SU-DHL-6 (cell line): ENCODE measurements around the gene LRCH1.

Experiments used
- H2AFZ ChIP-seq: fragments of 200-600 bp; sonication (generic); 2 replicates; pipeline ENCODE4 v1.6.1; 2014; ENCODE audit warnings: low read depth, mild to moderate bottlenecking, moderate library complexity, mixed read lengths, antibody characterized with exemption, low read length; ENCODE audit not compliant: severe bottlenecking
- H3F3A ChIP-seq: fragments of 200-600 bp; shearing (Covaris generic); 2 replicates; pipeline ENCODE4 v1.6.0; 2016; ENCODE audit warnings: antibody characterized with exemption, mild to moderate bottlenecking; ENCODE audit not compliant: insufficient read depth
- H3K27ac ChIP-seq: fragments of 200-600 bp; sonication (generic); 2 replicates; pipeline ENCODE4 v1.5.1; 2016; ENCODE audit warnings: low read depth, mild to moderate bottlenecking, low read length, moderate library complexity, mixed read lengths
- H3K27me3 ChIP-seq: fragments of 200-600 bp; sonication (generic), shearing (Covaris generic); 2 replicates; pipeline ENCODE4 v1.6.0; 2014; ENCODE audit warnings: mild to moderate bottlenecking, low read length
- H3K36me3 ChIP-seq: fragments of 200-600 bp; sonication (generic); 2 replicates; pipeline ENCODE4 v1.6.1; 2014; ENCODE audit warnings: mild to moderate bottlenecking, low read length, mixed read lengths
- H3K4me2 ChIP-seq: fragments of 300-600, 200-600 bp; shearing (Covaris generic), sonication (generic); 2 replicates; pipeline ENCODE4 v1.6.0; 2014; ENCODE audit warnings: low read length, low read depth, mild to moderate bottlenecking; ENCODE audit not compliant: poor library complexity, severe bottlenecking
- H3K4me3 ChIP-seq: fragments of 200-600 bp; sonication (generic); 2 replicates; pipeline ENCODE4 v1.5.1; 2014; ENCODE audit warnings: antibody characterized with exemption, low read length, mild to moderate bottlenecking, mixed read lengths; ENCODE audit not compliant: insufficient read depth, poor library complexity, severe bottlenecking
- H3K79me2 ChIP-seq: fragments of 200-600 bp; sonication (generic); 2 replicates; pipeline ENCODE4 v1.6.1; 2014; ENCODE audit warnings: mild to moderate bottlenecking, low read length, moderate library complexity; ENCODE audit not compliant: insufficient read depth
- H3K9ac ChIP-seq: fragments of 200-600 bp; sonication (generic); 2 replicates; pipeline ENCODE4 v1.7.0; 2014; ENCODE audit warnings: mild to moderate bottlenecking, low read length
- H3K9me2 ChIP-seq: fragments of 200-600 bp; sonication (generic); replicated peaks from 2 replicates; pipeline ENCODE4 v1.6.1; 2014; ENCODE audit warnings: low read length; ENCODE audit not compliant: insufficient read depth
- H3K9me3 ChIP-seq: fragments of 200-600 bp; sonication (generic); 2 replicates; pipeline ENCODE4 v1.6.1; 2014; ENCODE audit warnings: low read length, mixed read lengths; ENCODE audit not compliant: insufficient read depth
- H4K20me1 ChIP-seq: fragments of 200-600 bp; sonication (generic); 2 replicates; pipeline ENCODE4 v1.6.1; 2014; ENCODE audit warnings: low read depth, mild to moderate bottlenecking, antibody characterized with exemption, low read length, moderate library complexity, mixed read lengths
- EZH2phosphoT487 ChIP-seq: fragments of 200-600 bp; sonication (generic), shearing (Covaris generic); conservative IDR thresholded peaks from 2 replicates; pipeline ENCODE4 v1.6.1; 2018; ENCODE audit warnings: mild to moderate bottlenecking, antibody characterized with exemption, low read length, moderate library complexity, mixed read lengths
- TF ChIP-seq, protein P1 (sequence below): fragments of 200-600 bp; sonication (generic); IDR thresholded peaks from one replicate; pipeline ENCODE4 v1.5.1; 2017; ENCODE audit warnings: antibody characterized with exemption, mild to moderate bottlenecking, low read length, moderate library complexity; ENCODE audit not compliant: insufficient read depth, poor library complexity, severe bottlenecking

LRCH1 gene

DNA sequence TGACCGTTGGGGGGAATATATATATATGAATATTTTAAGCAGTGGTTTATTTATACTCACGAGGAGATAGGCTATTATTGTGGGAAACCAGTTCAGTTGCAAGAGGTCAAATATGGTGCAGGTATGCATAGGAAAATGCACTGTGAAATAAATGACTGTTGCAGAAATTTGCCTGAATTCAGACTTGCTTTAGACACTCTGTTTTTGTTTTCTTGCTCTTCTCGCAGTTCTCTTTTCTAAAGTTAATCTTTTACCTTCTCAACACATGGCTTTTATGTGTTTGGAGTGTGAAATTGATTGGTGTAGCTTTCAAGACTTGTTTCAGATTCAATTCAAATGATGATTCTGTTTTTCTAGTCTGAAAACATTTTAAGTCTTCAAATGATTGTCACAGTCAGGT lies 109.7 kb downstream of the LRCH1 start:
- peaks cover 31% of the 10 kb centered on the region for H3K79me2 ChIP-seq
- H3K9me3 ChIP-seq: no peaks in the 10 kb centered on the region
- H3K27ac ChIP-seq: no peak overlapping the region
- no peaks in the 10 kb centered on the region; the same call in 1 of the 2 replicates for H4K20me1 ChIP-seq
- no peaks in the 10 kb centered on the region for H3K36me3 ChIP-seq
- H3K9me2 ChIP-seq: no peaks in the 10 kb centered on the region
- no peak overlapping the region for H3K4me3 ChIP-seq
- no peak for TF ChIP-seq EZH2phosphoT487
- TF ChIP-seq, protein P1, sequence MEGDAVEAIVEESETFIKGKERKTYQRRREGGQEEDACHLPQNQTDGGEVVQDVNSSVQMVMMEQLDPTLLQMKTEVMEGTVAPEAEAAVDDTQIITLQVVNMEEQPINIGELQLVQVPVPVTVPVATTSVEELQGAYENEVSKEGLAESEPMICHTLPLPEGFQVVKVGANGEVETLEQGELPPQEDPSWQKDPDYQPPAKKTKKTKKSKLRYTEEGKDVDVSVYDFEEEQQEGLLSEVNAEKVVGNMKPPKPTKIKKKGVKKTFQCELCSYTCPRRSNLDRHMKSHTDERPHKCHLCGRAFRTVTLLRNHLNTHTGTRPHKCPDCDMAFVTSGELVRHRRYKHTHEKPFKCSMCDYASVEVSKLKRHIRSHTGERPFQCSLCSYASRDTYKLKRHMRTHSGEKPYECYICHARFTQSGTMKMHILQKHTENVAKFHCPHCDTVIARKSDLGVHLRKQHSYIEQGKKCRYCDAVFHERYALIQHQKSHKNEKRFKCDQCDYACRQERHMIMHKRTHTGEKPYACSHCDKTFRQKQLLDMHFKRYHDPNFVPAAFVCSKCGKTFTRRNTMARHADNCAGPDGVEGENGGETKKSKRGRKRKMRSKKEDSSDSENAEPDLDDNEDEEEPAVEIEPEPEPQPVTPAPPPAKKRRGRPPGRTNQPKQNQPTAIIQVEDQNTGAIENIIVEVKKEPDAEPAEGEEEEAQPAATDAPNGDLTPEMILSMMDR: no peak
- H3K9ac ChIP-seq: no peak overlapping the region
- no peaks in the 10 kb centered on the region for H3K27me3 ChIP-seq
- H2AFZ ChIP-seq: no peak overlapping the region
- no peaks in the 10 kb centered on the region for H3F3A ChIP-seq
- H3K4me2 ChIP-seq: no peak overlapping the region

DNA sequence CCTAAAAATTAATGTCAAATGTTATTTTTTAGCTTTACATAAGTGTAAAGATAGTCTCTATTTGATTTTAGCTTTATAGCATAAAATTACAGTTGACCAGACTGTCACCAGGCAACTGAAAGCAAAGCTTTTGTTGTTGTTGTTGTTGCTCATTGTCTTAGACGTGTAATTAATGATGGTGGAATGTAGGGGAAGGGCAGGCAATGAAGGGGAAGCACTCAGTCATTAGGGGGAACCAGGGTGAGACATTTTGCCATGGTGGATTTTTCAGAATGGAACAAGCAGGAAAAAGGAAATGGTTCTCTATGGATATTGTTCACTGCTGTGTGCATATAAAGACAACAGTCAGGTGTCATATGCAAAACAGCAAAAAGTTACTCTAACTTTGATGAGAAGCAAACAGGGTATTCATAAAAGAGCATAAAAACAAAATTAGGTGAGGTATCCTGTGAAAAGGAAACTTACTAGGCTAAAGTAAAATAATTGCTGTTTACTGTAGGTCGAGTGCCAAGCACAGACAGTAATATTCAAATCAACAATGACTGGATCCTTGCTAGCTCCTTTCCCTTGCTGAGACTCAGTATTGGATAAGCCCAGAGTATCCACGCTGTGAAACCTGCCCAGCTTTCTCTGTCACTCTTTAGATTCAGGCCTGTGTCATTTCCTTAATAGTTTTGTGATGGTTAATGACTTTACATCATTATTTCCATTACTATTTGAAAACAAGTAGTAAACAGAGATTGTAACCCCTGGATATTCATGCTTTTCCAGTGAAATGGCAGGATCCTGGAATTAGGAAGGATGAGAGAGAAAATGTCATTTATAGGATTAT lies 110.5 kb downstream of the LRCH1 start:
- Histone ChIP-seq H3K36me3 (no peaks in the 10 kb centered on the region), H3K9ac (no peak overlapping the region), H3K27ac (no peak overlapping the region), H3K4me3 (no peak overlapping the region), H3K9me2 (no peaks in the 10 kb centered on the region), H3K4me2 (no peak overlapping the region), H3K27me3 (no peaks in the 10 kb centered on the region), H3K79me2 (peaks cover 31% of the 10 kb centered on the region), H3K9me3 (no peaks in the 10 kb centered on the region), H3F3A (no peaks in the 10 kb centered on the region), H2AFZ (no peak overlapping the region), H4K20me1 (no peaks in the 10 kb centered on the region; the same call in 1 of the 2 replicates)
- TF ChIP-seq, protein P1: no peak
- TF ChIP-seq EZH2phosphoT487: no peak

DNA sequence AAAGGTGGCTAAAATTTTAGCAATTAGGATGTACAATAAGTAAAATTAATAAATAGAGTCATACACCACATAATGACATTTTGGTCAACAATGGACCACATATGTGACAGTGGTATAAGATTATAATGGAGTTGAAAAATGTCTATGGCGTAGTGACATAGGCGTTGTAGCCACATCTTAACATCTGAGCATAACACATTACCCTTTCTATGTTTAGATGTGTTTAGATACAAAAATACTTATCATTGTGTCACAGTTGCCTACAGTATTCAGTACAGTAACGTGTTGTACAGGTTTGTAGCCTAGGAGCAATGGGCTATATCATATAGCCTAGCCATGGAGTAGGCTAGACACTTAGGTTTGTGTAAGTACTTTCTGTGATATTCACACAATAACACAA lies 111.2 kb downstream of the LRCH1 start:
- Histone ChIP-seq H3K4me2 (no peak overlapping the region), H4K20me1 (no peaks in the 10 kb centered on the region; the same call in 1 of the 2 replicates), H3K9me3 (no peaks in the 10 kb centered on the region), H2AFZ (no peak overlapping the region), H3K9ac (no peak overlapping the region), H3K79me2 (peaks cover 35% of the 10 kb centered on the region), H3F3A (no peaks in the 10 kb centered on the region), H3K27ac (no peak overlapping the region), H3K27me3 (no peaks in the 10 kb centered on the region), H3K36me3 (no peaks in the 10 kb centered on the region), H3K4me3 (no peak overlapping the region), H3K9me2 (no peaks in the 10 kb centered on the region)
- TF ChIP-seq, protein P1: no peak
- no peak for TF ChIP-seq EZH2phosphoT487
